ENCODE measurements around the gene LRCH1.

LRCH1 gene

DNA sequence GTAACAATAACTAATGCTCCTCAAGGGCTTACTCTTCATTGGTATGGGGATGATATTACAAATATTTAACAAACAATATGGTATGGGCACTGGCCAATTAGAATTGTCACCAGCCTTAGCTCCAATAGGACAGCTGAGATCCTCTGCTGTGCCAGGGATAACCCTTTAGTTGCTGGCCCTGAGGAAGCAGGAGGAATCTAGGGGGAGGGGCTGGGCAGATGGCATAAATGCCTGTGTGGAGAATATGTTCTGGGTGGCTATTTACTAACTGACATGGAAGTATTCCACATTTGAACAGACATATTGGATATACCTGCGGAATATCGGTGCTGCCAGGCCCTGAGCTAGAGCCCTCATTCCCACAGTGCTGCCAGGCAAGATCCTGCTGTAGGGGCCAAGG, 16.6 kb upstream of the LRCH1 start:
- DNase-seq: no peak

- no peak for DNase-seq
Observed at GRCh38 chr13:46539231-46539630, 13.7 kb upstream of the LRCH1 start.

- no peak for DNase-seq
Observed at GRCh38 chr13:46541210-46541609, 11.8 kb upstream of the LRCH1 start.

- no peak for DNase-seq
Observed at GRCh38 chr13:46542833-46543232, 10.1 kb upstream of the LRCH1 start.

GRCh38 chr13:46543287-46543686, 9.7 kb upstream of the LRCH1 start:
- no peak for DNase-seq

DNA sequence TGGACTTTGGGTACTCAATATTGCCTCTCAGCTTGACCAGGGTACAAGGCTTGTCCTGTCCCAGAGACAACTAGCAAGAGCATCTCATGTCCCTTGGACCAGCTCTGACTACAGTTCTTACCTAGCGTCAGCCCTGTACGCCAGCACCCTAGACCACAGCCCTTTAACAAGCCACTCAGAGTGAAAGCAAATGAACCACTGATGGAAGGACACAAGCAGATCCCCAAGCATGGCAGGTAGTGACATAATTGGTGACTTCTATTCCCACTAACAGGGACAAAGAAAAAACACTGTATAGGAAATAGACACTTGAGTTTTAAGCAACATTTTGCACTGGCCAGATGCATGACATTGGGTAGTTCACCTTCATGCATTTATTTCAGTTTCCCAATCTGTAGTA, 8.8 kb upstream of the LRCH1 start:
- DNase-seq: no peak

DNA sequence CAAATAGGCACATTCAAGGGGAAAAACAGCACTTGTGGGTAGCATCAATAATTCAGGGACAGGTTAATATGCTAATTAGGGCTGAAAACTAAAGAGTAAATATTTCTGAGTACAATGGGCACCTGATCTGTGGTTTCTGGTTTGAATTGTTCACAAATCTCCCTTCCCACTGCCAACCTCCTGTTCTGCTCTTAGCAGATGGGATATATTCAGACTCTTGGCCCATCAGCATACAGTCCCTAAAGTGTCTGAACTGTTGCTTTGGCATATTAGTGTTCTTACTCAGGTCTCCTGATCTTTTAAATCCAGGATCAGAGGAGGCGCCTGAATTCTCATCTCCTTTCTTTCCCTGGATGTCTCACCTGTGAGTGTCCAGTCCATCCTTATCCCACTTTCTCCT, 8.2 kb upstream of the LRCH1 start:
- no peak for DNase-seq

DNA sequence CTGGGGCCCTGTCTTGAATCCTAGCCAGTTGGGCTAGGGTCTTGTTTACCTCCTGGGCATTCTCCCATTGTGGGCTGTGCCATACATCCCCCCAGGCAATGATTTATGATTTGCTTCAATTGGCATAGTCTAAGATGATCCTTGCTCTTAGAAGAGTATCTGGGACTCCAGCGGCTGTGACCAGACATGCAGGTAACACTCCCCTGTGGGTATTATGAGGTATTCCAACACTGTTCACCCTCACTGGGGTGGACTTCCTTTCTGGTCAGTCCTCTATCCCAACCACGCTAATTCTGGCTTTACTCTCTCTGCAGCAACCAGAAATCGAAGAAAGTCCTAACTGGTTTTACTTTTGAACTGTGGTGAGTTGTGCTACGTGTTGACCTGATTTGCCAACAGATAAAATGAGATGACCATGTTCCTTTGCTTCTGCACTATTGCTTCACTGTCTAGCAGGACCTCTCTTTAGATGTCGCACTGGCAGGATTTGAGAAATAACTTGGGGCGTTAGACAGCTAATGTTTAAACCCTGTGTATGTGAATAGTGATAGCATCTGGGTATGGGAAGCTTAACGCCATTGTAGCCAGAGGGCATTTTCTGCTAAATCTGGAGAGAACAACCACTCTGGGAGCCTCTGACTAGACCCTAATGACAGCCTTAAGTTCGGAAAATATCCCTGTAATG, 6.7 kb upstream of the LRCH1 start:
- DNase-seq: no peak

GRCh38 chr13:46550822-46551221, 2.1 kb upstream of the LRCH1 start:
- DNase-seq: no peak

DNA sequence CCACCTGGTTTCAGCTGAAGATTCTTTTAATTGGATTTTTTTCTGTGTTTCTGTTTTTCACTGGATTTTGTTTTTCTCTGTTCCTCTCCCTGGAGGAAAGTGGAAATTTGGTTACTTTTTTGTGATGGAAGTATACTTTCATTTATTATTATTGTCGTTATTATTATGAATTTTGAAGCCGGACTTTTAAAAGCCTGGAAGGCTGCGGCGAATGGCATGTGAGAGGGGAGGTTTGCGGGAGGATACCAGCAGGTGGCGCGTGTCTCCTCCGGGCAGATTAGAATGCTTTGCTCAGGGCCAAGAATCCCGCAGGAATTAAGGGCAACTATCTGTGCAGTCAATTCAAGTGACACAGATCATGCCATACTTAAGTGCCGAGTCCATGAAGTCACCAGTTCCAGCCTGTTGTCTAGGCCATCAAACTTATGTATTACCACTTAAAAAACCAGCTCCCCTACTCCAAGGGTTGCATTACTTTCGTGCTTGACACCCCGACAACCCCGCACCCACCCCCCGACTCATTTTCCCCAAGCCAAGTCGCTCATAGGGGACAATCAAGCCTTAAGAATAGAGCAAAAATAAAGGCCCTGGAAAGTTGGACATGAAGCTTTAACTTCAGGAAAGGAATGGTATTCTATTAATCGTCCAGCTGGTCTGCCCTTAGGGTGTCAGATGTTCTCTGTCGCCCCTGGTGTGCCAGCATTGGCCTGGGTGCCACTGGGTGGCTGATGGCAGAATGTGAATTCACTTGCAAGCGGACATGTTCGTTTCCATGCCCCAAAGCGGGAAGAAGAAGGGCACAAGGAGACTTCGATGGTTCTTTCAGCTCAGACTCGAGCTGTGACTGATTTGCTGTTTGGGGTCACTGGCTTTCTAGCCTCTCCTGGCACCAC, 1.3 kb upstream of the LRCH1 start:
- DNase-seq: peak; percentile 62 to 64

- no peak for DNase-seq
Observed at GRCh38 chr13:46552303-46552682, 677 bp upstream of the LRCH1 start.

- no peak for DNase-seq
Observed at GRCh38 chr13:46553521-46553885, 533 bp downstream of the LRCH1 start.

- peak; percentile 70 to 71 for DNase-seq
Observed at GRCh38 chr13:46553886-46554858, 1.2 kb downstream of the LRCH1 start.

DNA sequence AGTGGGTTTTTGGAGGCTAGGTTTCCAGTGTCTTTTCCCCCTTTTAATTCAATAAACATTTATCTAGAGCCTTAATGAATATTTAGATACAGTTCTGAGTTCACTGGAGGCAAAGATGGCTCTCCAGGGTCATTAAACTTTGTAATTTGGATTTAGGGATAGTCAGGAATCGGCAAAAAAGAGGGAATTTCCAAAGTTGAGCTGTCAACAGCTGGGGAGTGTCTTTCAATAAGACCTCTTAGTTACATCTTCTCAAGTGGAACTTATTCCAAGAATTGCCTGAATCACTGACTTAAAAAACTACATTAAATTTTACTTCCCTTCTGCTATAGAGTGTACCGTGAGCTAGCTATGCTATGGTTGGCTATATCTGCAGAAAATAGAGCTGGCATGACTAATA, 2.0 kb downstream of the LRCH1 start:
- no peak for DNase-seq

DNA sequence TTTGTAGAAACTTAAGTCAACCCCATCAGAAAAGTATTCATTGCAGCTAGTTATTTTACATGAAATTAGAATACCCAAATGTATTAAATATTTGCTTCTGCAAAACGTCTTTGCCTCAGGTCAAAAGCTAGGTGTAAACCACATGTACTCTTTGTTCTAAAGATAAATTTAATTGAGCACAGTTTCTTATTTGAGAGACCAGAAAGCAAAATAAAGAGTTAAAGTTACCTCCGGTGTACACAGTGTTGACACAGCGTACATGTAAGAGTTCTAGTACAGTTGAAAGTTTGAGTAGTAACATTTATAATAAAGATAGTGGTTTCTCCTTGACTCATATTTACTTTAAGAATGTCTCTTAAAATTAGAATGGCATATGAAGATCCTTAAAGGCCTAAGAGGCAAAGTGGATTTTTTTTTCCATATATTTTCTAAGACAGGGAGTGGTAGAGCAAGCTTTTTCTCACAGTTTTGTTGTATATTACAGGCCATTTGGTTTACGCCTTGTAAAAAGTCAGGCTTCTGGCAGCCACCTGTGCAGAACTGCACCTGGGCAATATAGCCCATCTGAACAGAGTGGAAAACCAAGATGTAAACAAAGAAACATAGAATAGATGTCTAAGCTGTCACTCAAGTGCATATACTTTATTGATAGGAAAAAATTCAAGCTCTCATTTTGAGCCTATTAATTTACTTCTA, 2.9 kb downstream of the LRCH1 start:
- no peak for DNase-seq

DNA sequence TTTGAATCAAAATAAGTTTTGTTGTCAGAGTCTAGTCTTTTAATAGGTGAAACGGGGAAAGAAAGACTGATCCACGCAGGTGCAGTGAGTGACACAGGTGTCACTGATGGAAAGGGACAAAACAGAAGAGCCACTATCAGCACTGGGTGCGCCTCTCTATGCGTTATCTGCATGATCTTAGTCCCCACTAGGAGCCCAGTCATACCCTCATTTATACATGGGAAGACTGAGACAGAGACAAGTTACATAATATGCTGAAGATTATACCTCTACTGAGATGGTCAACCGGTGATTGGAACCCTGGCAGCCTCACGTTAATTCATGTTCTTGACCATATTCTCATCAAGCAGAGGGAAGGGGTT, 3.4 kb downstream of the LRCH1 start:
- no peak for DNase-seq

DNA sequence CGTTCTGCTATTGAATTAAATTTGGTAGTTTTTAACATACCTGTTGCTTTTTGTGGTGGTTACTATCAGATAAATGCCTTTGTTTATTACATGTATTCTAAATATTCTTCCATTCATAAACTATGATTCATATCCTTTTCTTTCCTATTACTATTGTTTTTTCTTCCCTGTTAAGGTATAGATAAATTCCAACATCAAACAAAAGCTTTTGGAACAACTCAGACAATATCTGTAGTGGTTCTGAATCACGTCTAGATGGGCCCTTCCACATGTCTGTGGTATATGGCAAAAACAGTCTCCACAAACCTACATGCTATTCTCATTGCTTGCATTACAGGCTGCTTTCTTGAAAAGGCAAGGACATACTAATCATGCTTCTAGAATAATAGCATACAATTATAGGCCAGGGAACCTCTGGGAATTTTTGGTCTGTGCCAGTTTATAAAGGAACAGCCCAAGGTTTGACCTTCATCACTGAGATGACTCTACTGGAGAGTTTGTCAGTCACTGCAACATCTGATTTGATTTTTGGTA, 6.4 kb downstream of the LRCH1 start:
- no peak for DNase-seq

- DNase-seq: no peak
Observed at GRCh38 chr13:46560778-46561177, 7.8 kb downstream of the LRCH1 start.

DNA sequence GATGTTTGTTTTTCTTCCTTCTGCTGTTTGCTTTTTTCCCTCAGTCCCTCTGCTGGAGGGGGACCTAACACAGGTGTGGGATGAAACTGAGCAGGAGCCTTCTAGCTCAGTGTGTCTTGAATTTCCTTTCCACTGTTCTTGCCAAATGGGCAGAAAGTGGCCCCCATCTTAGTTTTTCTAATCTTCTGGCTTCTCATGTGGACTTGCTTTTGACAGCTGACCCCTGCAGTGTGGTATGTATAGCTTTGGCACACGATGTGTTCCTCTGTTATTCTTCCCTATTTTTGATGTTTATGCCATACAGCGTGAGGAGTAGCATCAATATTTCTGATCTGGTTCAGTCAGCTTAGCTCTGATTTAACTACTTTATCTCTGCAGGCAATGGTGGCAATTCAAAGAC, 8.3 kb downstream of the LRCH1 start:
- no peak for DNase-seq

DNA sequence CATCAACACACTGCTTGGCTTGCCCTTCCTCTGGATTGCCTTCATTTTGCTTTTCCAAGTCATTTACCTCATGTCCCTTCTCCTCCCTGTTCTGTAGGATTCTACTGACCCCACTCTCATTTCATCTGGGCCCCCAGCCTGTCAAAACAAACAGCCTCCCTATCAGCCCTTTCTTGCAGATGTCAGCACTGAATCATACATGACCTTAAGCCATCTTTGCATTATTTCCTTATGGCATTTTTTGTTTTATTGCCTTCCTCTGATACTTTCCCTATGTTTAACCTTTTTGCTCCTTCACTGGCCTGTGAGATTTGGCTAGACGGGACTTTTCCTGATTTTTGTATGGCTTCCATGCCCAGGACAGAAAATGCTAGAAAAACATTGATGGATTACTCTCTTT, 8.7 kb downstream of the LRCH1 start:
- DNase-seq: no peak

DNA sequence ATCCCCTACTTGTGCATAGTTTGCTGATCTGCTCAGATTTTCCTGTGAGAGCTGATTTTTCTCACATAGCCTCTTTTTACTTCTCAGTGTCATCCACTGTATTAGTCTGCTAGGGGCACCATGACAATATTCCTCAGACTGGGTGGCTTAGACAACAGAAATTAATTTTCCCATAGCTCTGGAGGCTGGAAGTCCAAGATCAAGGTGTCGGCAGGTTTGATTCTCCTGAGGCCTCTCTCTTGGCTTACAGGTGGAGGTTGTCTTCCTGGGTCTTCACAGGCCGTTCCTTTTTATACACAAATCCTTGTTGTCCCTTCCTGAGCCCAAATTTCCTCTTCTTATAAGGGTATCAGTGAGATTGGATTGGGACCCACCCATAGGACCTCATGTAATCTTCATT, 9.2 kb downstream of the LRCH1 start:
- no peak for DNase-seq

GRCh38 chr13:46562581-46562980, 9.6 kb downstream of the LRCH1 start:
- no peak for DNase-seq
